Activated naive CD4-positive, alpha-beta T cell treated with Interleukin-2 at 50 U/mL for 16 hours (primary cell): ENCODE data around the gene TEX13B.
"Not testable (repeated sequence)": the region's sequence is repeated elsewhere in the genome, so short reads cannot be mapped to it uniquely, and the experiment has no call there.

Experiments
- DNase-seq: peaks from one replicate; pipeline ENCODE4 v3.0.0-alpha.2; 2020

Gene TEX13B, protein sequence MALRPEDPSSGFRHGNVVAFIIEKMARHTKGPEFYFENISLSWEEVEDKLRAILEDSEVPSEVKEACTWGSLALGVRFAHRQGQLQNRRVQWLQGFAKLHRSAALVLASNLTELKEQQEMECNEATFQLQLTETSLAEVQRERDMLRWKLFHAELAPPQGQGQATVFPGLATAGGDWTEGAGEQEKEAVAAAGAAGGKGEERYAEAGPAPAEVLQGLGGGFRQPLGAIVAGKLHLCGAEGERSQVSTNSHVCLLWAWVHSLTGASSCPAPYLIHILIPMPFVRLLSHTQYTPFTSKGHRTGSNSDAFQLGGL

DNA sequence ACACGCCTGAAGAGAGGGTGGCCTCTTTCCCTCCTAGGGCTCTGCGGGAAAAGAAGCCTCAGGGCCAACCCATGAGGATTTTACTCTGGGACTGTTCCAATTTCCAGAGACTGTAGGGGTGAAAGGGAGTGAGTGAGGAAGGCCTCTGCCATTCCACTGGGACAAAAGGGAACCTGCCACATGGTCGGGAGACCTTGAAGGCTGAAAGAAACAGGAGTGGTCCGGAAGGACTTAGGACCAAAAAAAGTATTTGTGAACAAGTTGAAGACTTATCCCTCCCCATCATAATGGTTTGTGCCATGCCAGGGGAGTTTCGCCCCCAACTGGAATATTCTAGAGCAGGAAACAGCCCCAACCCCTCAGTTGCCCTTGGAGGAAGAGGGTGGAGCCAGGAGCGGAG, at the start of gene TEX13B:
Gene TEX13B (minus strand): TSS at position 15 of the 400 bp plus-strand sequence. CDS start 243 bp downstream, outside the sequence.
- no peak for DNase-seq

DNA sequence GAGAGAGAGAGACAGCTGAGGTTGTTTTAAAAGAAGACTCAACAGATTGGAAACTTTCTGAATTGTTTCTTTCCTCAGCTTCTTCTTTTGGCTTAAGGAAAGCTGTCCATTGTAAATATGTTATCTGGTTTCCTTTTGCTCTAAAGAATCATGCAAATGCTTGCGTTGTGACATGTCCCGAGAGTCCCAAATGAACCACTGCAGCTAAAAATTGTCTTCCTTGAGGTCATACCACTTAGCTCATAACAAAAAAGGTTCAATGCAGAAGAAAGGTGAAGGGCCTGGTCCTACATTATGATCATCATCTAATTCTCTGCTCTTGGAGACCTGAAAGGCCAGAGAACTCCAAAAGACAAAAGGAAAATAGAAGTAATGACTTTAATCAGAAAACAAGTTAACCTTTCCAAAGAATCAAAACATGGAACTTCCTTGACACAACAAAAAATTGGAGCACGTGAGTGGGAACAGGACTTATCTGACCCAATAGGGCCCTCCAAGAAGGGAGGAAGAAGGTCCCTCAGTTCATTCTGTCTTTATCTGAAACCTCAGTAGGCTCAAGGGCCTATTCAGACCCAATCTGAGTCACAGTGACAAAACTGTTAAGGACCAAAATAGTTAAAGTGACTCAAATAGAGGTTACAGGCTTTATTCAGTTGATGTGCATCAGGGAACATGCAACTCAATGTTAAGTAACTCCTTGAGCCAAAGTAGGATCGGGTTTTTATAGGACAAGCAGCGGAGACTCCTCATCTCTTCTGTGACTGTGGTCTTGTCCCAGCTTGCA, 48.0 kb upstream of the TEX13B start:
- no peak for DNase-seq

DNA sequence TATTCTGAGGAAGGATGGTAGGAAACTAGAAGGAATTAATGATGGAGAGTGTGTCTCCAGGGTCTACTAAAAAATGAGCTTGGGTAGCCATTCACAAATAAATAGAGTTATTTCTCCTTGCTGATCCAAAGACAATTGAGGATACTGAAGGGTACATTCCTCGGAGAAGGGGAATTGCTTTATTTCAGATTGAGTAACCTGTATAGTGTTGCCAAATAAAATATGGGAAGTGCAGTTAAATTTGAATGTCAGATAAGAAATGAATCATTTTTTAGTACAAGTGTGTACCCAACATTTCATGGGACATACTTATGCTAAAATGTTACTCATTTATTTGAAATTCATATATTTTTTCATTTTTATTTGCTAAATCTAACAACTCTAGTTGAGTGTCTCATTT, 46.7 kb upstream of the TEX13B start:
- no peak for DNase-seq

DNA sequence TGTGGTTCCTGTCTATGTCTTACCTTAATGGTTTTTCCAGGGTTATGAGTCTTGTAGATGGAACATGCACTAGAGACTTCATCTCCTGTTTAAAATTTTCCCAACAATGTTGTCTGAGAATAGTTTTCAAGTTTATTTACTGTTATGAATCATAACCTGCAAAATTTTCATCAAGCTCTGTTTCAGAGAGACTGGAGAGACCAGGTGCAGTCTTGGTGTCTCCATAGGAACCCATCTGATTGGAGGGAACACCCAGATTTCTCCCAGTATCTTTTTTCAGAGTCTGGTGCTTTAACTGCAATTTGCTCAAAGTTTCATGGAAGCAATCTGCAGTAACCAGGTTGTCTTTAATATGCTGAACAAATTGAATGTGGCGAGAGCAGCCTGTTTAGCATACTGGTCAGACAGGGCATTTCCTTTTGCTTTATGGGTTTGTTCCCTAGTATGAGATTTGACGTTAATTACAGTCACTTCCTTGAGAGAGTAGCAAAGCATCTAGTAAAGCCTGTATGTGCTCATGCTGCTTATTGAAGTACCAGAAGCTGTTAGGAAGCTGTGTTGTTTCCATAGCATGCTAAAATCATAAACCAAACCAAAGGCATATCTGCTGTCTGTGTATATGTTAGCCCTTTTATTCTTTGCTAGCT, 43.9 kb upstream of the TEX13B start:
- DNase-seq, result no peak

DNA sequence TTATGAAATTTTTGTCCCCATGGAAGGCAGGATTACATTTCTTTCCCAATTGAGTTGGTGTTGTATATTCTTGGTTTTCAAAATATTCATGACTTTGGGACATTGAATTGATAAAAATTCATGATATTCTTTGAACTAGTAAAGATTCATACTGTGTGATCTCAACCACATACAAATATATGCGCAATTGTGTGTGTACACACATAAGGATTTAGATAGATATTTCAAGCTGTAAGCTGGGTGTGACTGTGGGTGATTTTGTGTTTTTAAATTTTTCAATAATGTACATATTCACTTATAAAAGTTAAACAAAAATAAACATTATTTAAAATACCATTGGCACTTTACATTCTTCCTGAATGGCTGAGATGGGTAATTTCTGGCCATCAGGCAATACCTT, 43.2 kb upstream of the TEX13B start:
- DNase-seq, result no peak

DNA sequence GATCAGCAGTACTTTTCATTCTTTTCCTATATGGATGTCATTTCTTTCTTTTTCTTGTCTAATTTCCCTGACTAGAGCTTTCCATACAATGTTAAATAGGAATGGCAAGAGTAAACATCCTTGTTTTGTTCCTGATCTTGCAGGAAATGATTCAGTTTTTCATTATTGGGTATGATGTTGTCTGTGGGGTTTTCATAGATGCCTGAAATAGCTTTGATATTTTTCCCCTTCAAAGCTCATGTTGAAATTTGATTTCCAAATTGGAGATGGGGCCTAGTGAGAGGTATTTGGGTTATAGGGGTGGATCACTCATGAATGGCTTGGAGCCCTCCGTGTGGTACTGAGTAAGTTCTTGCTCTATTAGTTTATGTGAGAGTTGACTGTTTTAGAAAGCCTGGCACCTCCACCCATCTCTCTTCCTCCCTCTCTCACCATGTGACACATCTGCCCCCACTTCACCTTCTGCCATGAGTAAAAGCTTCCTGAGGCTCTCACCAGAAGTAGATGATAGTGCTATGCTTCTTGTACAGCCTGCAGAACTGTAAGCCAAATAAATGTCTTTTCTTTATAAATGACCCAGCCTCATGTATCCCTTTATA, 40.4 kb upstream of the TEX13B start:
- DNase-seq, result peak; percentile 21

DNA sequence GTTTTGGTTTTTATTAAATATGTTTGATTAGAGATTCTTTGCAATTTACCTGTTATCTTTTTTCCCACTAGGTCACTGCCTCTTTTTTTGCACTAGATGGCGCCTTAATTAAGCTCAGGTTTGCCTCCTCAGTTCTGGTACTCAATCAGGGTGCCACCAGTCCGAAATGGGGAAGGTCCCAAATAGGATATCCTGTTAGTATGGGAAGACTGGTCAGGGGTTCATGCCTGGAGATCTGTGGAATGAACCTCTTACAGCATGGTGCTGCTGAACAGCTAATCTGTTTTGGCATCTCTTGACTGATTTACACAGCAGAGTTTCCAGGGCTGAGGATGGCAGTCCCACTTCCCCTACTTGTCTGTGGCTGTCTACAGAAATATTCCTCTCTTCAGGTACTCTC, 38.5 kb upstream of the TEX13B start:
- peak; percentile 4 for DNase-seq

DNA sequence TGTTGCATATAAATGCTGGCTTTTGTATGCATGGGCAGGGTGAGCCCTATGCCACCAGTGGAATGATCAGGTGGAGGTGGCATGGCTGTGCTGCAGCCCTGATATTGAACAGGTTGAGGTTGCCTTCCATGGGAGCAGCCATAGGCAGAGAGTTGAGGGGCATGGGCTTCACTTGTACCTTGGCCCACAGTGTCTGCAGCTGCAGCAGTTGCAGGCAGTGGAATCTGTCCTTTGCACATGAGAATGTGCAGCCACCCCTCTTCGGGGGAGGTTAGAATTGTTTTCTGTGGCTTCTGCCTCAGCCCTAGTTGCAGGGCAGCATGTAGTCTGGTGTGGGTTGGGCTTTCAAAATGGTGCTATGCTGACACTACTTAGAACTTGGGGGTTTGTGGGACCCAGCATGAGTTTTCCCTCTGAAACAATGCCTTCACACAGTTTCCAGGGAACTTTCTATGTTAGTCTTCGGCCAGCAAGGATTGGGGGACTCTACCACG, 37.3 kb upstream of the TEX13B start:
- DNase-seq, result no peak

DNA sequence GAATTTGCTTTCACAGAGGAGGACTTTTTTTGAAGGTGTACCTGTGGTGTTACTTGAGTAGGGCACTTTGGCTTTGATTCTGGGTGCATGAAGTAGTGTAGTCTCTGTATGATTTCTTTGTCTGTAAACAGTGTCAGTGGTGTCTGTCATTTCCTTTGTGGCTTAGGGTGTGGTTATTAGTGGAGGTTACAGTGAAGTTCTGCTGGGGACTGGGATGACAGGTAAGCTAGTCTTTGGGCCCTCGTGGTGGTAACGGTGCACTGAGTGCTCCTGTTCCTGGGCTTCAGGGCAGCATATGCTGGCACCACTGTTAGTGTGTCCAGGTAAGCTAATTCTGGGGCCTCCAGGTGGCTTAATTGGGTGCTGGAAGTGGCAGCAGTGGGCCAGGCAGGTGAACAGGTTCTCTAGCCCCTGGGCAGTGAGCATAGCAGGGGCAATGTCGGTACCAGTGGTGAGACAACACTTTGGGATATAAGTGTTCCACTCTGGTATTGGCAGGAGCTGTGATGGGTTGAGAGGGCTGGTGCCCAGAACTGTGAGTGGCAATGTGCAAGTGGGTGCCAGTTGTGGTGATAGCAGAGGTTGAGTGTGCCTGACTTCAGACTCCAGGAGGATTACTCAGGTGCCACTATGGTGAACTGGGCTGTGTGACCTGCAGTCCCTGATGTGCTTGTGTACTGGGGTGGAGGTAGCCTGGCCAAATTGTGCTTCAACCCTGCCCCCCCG, 36.6 kb upstream of the TEX13B start:
- DNase-seq, result peak; percentile 21

DNA sequence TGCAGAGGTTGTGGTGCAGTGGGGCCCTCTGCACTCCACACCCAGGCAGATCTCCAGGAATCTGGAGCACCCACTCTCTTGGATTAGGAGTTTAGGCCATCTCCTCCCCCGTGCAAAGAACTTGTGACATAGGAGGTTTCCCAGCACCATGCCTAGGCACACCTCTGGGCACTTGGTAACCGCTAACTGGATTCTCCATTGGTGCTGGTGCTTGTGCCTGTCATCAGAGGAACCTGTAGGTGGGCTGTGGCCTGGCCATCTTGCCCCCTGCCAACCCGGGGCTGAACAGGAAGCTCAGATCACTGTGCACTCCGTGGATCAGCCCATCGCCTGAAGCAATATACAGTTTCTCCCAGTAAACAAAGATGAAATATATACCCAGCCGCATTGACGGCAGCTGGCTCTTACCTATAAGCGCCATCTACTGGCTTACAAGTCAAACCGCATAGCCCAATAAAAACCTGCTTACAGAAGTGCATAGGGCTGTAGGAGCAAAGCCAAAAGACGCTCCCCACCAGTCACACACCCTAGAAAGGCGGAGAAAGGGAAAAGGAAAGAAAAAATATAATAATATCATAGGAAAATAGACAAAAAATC, 19.1 kb upstream of the TEX13B start:
- peak; percentile 3 for DNase-seq

DNA sequence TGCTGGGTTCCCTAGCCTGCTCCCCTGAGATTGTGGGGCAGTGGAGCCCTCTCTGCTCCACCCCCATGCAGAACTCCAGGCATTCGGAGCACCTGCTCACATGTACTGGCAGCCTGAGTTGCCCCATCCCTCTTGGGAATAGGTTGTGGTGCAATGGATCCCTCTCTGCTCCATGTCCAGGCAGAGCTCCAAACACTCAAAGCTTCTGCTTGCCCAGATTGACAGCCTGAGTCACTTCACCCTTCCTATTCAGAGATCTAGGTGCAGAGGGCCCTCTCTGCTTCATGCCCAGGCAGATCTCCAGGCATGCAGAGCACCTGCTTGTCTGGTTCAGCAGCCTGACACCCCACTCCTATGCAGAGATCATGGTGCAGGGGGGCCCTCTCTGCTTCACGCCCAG, 18.6 kb upstream of the TEX13B start:
- no peak for DNase-seq

DNA sequence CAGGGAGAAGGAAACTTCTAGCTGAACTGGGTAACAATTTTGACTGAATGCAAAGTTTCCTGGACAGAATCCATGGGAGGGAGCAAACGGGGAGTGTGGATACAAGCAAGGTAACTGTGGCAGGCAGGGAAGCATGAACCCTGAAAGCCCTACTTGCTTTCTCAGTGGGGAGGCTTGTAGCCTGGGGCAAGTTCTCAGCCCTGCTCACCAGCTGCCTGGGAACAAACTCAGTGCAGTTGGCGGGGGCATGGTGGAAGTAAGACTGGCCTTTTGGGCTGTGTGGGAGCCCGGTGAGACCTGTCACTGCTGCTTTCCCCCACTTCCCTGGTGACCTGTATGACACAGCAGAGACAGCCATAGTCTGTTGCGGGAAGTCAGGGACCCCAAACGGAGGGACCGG, 14.0 kb upstream of the TEX13B start:
- DNase-seq, result no peak

DNA sequence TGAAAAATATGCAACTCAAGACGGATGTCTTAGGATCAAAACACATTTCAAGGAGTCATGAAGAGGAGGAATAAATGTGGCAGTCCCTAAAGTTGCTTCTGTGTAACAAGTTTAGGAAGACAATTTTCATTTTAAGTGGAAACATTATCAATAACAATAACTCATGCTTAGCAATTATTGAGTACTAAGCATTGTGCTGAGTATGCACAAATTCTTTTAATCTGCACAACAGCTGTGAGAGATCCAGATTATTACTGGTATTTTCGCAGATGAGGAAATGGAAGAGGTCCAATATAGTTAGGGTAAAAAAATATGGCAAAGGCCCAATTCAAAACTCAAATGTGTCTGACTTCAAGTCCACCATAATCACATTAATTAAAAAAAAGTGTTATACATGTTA, 2.9 kb upstream of the TEX13B start:
- no peak for DNase-seq

DNA sequence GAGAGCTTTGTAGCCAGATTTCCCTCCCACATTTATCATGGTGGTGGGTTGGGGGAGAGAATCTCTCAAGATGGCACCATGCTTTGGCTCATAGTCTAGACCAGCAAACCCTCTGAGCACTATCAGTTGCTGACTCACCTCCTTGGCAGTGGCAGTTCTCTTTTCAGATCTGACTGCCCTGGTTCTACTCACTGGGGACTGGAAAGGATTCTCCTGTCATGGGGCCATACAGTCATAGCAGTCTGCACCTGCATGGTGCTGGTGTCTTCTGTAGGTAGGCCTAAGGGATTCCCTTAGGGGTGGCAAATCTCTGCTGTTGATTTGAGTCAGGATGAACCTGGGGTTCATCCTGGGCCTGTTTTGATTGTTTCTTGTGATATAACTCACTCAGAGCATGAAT, 2.6 kb downstream of the TEX13B start:
- no peak for DNase-seq

DNA sequence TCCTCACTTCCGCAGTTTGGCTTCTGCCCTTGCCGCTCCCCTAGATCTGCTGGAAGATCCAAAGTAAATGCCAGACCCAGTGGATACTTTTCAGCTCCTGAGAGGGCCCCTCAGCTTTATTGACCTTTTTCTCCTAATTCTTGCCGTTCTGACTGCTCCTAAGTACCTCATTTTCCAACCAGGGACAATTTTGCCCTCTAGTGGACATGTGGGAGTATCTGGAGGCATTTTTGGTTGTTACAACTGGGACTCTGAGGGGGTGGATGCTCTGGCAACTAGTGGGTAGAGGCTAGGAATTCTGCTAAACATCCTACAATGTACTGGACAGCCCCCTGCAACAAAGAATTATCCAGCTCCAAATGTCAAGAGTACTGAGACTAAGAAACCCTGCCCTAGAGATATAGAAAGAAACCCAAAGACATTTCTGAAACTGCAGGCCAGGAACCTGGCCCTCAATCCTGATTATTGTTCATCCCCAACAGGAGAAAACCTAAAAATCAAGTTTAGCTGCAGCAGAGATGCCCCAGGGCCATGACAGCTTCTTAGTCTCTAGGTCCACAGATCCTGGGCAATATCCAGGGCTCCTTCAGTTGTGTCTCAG, 3.4 kb downstream of the TEX13B start:
- no peak for DNase-seq

DNA sequence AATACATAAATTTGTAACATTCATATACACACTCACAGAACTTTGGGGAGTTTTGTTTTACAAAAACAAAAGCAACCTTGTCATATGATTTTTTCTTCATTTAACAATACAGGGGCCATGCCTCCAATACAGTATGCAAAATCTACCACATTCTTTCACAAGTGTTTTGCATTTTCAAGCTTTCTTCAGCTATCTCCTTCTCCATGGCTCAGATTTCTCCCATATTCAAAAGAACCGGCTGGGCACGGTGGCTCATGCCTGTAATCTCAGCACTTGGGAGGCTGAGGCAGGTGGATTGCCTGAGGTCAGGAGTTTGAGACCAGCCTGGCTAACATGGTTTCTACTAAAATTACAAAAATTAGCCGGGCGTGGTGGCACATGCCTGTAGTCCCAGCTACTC, 4.1 kb downstream of the TEX13B start:
- no peak for DNase-seq

DNA sequence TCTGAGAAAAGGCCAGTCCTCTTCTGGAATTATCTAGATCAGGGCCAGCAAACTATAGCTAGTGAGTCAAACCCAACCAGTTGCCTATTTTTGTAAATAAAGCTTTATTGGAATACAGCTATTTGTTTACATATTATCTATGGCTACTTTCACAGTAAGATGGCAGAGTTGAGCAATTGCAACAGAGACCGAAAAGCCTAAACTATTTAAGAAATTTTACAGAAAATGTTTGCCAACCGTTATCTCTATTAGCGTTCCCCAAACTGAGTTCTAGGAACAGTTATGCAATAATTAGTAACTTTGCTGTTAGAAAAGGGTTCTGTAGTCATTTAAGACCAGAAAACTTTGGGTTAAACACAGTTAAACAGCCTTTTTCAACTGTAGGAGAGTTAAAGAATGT, 10.5 kb downstream of the TEX13B start:
- no peak for DNase-seq

DNA sequence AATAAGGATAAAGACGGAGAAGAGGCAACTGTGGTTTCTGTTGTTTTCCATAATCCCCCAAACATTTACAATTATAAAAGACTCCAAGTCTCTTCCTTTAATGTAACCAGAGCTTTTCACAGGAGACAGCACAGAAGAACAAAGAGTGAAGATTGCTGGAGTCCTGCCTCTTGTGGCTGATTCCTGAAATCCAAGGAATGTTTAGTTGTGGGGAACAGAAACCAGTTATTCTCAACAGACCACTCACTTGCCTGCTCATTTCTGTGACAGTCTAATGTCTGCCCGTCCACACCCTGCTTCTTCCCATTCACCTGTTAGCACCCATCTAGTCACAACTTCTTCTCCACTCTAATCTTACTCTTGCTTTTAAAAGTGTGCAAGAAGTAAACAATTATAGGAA, 12.1 kb downstream of the TEX13B start:
- no peak for DNase-seq

DNA sequence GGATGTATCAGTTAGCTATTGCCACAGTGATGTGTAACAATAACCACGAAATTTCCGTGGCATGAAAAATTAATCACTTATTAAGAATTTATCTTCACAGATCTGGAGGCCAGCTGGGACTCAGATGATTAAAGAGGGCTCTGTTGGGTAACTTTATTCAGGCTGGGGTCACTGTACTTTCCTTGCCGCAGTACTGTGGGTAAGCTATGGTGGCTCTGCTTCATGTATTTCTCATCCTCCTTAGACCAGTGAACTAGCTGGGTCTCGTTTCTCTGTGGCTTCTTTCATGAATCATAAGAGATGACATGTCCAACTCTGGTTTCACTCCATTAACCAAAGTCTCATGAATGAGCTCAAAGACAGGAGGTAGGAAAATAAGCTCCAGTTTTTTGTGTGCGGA, 13.5 kb downstream of the TEX13B start:
- DNase-seq, result no peak

DNA sequence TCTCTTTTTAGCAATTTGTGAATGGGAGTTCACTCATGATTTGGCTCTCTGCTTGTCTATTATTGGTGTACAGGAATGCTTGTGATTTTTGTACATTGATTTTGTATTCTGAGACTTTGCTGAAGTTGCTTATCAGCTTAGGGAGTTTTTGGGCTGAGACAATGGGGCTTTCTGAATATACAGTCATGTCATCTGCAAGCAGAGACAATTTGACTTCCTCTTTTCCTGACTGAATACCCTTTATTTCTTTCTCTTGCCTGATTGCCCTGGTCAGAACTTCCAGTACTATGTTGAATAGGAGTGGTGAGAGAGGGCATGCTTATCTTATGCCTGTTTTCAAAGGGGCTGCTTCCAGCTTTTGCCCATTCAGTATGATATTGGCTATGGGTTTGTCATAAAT, 26.8 kb downstream of the TEX13B start:
- DNase-seq, result not testable (repeated sequence)

DNA sequence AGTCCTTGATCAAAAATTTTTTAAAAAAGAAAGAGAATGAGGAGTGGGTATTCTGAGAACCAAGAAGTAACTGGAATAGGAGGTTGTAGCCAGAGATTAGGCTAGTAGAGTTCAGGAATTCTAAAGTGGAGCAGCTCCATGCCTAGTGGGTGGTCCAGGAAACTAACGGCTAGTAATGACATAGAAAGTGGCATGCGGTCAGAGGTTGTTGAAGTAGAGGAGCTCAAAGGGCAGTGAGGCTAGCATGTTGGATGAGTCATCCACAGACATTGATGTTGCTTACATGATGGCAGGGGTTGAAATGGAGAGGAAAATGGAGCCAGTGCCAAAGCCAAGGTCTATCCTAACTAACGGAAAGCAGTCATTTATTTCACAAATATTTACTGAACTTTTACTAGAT, 42.1 kb downstream of the TEX13B start:
- DNase-seq, result no peak

DNA sequence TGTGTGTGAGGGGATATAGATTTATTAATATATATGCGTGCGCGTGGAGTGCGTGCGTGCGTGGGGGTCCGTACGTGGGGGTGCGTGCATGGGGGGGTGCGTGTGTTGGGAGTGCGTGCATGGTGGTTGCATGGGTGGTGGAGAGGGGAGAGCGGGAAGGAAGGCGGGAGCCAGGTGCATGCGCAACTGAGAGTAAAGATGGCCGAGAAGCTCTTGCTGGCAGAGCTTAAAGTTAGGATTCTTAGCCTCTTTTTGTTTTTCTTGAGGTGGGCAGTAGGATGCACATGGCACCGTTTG, 45.8 kb downstream of the TEX13B start:
- no peak for DNase-seq
